ENCODE results near the gene NCBP1.
"Not testable (repeated sequence)": the region's sequence is repeated elsewhere in the genome, so short reads cannot be mapped to it uniquely, and the experiment has no call there.

NCBP1 gene

GRCh38 chr9:97698865-97699264 is 65.2 kb downstream of the NCBP1 start:
- H3K9me3 ChIP-seq (ENCODE audit: insufficient read depth, low read depth, low read length) = no peaks in the 10 kb centered on the region
- no peak overlapping the region for H3K4me3 ChIP-seq (ENCODE audit: low read length)
- peaks cover 18% of the 10 kb centered on the region for H3K4me1 ChIP-seq (ENCODE audit: insufficient read depth, low read length)
- WGBS = 94% methylated on average over 14 of the region's 14 CpGs
- no peaks in the 10 kb centered on the region for H3K36me3 ChIP-seq (ENCODE audit: insufficient read depth, low read length)
- no peak overlapping the region for H3K27ac ChIP-seq (ENCODE audit: low read depth, low read length)
- no peak overlapping the region for H3K9ac ChIP-seq (ENCODE audit: low read depth, low read length)
- H3K27me3 ChIP-seq (ENCODE audit: insufficient read depth, low read length) = peaks cover 41% of the 10 kb centered on the region

- peaks cover 38% of the 10 kb centered on the region for H3K27me3 ChIP-seq (ENCODE audit: insufficient read depth, low read length)
- WGBS = 94% methylated on average over 13 of the region's 13 CpGs
- H3K4me1 ChIP-seq (ENCODE audit: insufficient read depth, low read length) = peaks cover 19% of the 10 kb centered on the region
- H3K9ac ChIP-seq (ENCODE audit: low read depth, low read length); H3K4me3 ChIP-seq (ENCODE audit: low read length); H3K27ac ChIP-seq (ENCODE audit: low read depth, low read length); H3K36me3 ChIP-seq (ENCODE audit: insufficient read depth, low read length); H3K9me3 ChIP-seq (ENCODE audit: insufficient read depth, low read depth, low read length): not testable (repeated sequence)
Measured at GRCh38 chr9:97699281-97699680, 65.7 kb downstream of the NCBP1 start.

DNA sequence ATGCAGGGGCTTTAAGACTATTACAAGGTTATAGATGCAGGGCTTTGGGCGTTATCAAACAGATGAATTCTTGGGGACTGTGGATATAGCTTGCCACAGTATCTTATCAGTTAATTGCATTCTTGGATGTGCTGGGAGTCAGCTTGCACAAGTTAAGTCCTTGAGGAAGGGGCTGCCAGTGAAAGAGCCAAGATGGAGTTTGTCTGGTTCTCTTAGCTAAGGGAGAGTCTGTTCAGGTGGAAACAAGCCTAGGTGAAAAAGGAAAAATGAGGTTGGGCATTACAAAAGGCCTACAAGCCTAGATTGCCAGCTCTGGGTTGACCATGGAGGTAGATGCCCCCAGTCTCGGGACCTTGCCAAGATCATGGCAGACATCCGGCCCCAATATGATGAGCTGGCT is 66.2 kb downstream of the NCBP1 start:
- not testable (repeated sequence) for H3K27ac ChIP-seq (ENCODE audit: low read depth, low read length); H3K4me3 ChIP-seq (ENCODE audit: low read length); H3K36me3 ChIP-seq (ENCODE audit: insufficient read depth, low read length); H3K9ac ChIP-seq (ENCODE audit: low read depth, low read length); H3K9me3 ChIP-seq (ENCODE audit: insufficient read depth, low read depth, low read length)
- Histone ChIP-seq H3K27me3 (ENCODE audit: insufficient read depth, low read length) (peaks cover 33% of the 10 kb centered on the region), H3K4me1 (ENCODE audit: insufficient read depth, low read length) (peaks cover 19% of the 10 kb centered on the region)
- 91% methylated on average over 3 of the region's 3 CpGs for WGBS

DNA sequence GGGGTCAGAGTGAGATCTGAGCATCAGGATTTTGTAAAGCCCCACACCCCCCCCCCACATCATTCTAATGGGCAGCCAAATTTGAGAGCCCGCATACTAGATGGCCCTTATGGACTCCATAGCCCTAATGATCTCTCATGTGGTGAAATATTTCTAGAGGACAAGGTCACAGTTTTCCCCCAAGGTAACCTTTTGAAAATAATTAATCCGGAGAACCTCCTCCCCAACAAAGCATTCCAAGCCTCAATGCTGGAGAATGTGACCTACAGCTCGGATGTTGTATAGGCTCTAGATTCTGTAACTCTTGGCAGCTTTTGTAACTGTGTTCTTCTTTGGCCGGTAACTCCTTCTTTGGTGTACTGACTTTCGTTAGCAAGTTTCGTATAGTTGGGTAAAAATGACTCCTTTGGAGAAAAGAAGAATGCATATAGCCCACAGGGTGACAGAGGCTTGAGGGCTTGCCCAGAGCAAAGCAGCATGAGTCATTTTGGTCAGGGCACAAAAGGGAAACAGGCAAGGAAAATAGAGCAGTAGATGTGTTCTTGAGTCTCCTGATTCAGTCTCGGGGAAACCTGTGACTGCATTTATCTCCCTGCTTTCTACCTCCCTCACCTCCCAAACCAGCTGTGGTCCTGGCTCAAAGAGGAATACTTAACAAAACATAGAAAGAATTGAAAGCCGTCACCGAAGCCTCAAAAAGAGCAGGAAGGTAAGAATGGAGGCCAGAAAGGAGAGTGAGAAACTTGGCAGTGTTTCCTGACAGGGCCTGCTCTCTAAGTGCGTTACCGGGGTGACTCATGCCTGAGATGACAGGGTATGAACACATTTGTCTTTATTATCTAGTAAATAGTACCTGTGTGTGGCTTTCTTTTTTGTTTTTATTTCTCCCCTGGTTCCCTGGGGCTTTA is 70.1 kb downstream of the NCBP1 start:
- Histone ChIP-seq H3K4me3 (ENCODE audit: low read length) (no peak overlapping the region), H3K27me3 (ENCODE audit: insufficient read depth, low read length) (peaks cover 30% of the 10 kb centered on the region; the same call in 1 of the 2 replicates), H3K36me3 (ENCODE audit: insufficient read depth, low read length) (no peaks in the 10 kb centered on the region), H3K9me3 (ENCODE audit: insufficient read depth, low read depth, low read length) (no peaks in the 10 kb centered on the region), H3K9ac (ENCODE audit: low read depth, low read length) (no peak overlapping the region), H3K27ac (ENCODE audit: low read depth, low read length) (no peak overlapping the region), H3K4me1 (ENCODE audit: insufficient read depth, low read length) (peaks cover 6% of the 10 kb centered on the region; the same call in 1 of the 2 replicates)
- WGBS = 72% methylated on average over 10 of the region's 11 CpGs

- 89% methylated on average over 3 of the region's 3 CpGs for WGBS
- no peaks in the 10 kb centered on the region for H3K9me3 ChIP-seq (ENCODE audit: insufficient read depth, low read depth, low read length)
- H3K4me3 ChIP-seq (ENCODE audit: low read length) = no peak overlapping the region
- H3K36me3 ChIP-seq (ENCODE audit: insufficient read depth, low read length) = no peaks in the 10 kb centered on the region
- H3K27ac ChIP-seq (ENCODE audit: low read depth, low read length) = no peak overlapping the region
- H3K9ac ChIP-seq (ENCODE audit: low read depth, low read length) = no peak overlapping the region
- H3K27me3 ChIP-seq (ENCODE audit: insufficient read depth, low read length) = peaks cover 30% of the 10 kb centered on the region; the same call in 1 of the 2 replicates
- peaks cover 6% of the 10 kb centered on the region; the same call in 1 of the 2 replicates for H3K4me1 ChIP-seq (ENCODE audit: insufficient read depth, low read length)
Measured at GRCh38 chr9:97704345-97704677, 70.7 kb downstream of the NCBP1 start.

- peaks cover 6% of the 10 kb centered on the region; the same call in 1 of the 2 replicates for H3K4me1 ChIP-seq (ENCODE audit: insufficient read depth, low read length)
- H3K9ac ChIP-seq (ENCODE audit: low read depth, low read length) = no peak overlapping the region
- H3K9me3 ChIP-seq (ENCODE audit: insufficient read depth, low read depth, low read length) = no peaks in the 10 kb centered on the region
- H3K36me3 ChIP-seq (ENCODE audit: insufficient read depth, low read length) = no peaks in the 10 kb centered on the region
- H3K27ac ChIP-seq (ENCODE audit: low read depth, low read length) = no peak overlapping the region
- 86% methylated on average over 3 of the region's 4 CpGs for WGBS
- peaks cover 30% of the 10 kb centered on the region; the same call in 1 of the 2 replicates for H3K27me3 ChIP-seq (ENCODE audit: insufficient read depth, low read length)
- H3K4me3 ChIP-seq (ENCODE audit: low read length) = no peak overlapping the region
Measured at GRCh38 chr9:97704851-97705250, 71.2 kb downstream of the NCBP1 start.

GRCh38 chr9:97705354-97705950 is 71.8 kb downstream of the NCBP1 start:
- WGBS = 94% methylated on average over 3 of the region's 3 CpGs
- no peak overlapping the region for H3K27ac ChIP-seq (ENCODE audit: low read depth, low read length)

GRCh38 chr9:97706246-97706645 is 72.6 kb downstream of the NCBP1 start:
- no peaks in the 10 kb centered on the region for H3K9me3 ChIP-seq (ENCODE audit: insufficient read depth, low read depth, low read length)
- 89% methylated on average over 2 of the region's 2 CpGs for WGBS
- H3K4me1 ChIP-seq (ENCODE audit: insufficient read depth, low read length) = peaks cover 12% of the 10 kb centered on the region
- H3K9ac ChIP-seq (ENCODE audit: low read depth, low read length) = no peak overlapping the region
- H3K27ac ChIP-seq (ENCODE audit: low read depth, low read length) = no peak overlapping the region
- peaks cover 35% of the 10 kb centered on the region for H3K27me3 ChIP-seq (ENCODE audit: insufficient read depth, low read length)
- H3K36me3 ChIP-seq (ENCODE audit: insufficient read depth, low read length) = no peaks in the 10 kb centered on the region
- H3K4me3 ChIP-seq (ENCODE audit: low read length) = no peak overlapping the region

More at GRCh38 chr9:97705354-97705950, 71.8 kb downstream of the NCBP1 start:
- Histone ChIP-seq H3K9ac (ENCODE audit: low read depth, low read length) (no peak overlapping the region), H3K36me3 (ENCODE audit: insufficient read depth, low read length) (no peaks in the 10 kb centered on the region), H3K9me3 (ENCODE audit: insufficient read depth, low read depth, low read length) (no peaks in the 10 kb centered on the region), H3K4me1 (ENCODE audit: insufficient read depth, low read length) (peaks cover 6% of the 10 kb centered on the region; the same call in 1 of the 2 replicates), H3K4me3 (ENCODE audit: low read length) (no peak overlapping the region), H3K27me3 (ENCODE audit: insufficient read depth, low read length) (peaks cover 30% of the 10 kb centered on the region; the same call in 1 of the 2 replicates)

DNA sequence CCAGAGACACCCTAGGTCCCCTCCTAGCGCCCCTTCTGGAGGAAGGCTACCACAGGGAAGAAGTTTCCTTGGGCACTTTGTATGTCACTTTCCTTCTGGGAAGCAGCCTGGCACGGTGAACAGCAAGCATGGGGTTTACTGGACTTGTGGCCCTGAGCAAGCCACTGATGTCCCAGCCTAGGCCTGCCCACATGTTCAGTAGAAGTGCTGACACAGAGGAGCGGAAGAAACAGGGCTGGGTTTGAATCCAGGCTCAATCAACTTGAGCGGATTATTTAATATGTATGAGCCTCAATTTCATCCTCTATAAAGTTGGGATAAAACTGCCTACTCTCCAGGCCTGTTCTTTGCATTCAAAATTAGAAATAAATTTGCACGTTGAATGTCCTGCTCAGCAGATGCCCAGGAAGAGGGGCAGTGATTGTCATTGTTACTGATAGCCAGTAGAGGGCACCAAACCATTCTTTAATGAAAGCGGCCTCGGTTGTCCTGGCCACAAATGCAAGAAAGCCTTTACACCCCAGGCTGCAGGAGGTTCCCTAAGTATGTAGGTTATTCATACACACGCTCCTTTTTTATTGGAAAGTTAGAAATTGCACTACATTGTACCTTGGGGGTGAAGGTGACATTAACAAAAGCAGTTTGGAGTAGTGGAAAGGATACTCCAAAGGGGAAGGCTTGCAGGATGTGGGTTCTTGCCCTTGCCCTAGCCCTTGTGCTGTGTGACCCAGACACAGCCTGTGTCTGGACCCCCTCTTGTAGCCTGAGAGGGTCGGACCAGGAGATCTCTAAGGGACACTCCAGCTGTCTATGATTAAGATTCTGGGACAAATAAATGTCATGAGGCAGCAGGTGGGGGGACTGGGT is 77.0 kb downstream of the NCBP1 start:
- no peaks in the 10 kb centered on the region for H3K36me3 ChIP-seq (ENCODE audit: insufficient read depth, low read length)
- no peak overlapping the region for H3K27ac ChIP-seq (ENCODE audit: low read depth, low read length)
- 0 out of 2 replicates have a peak overlapping the region, but pooled peaks have one; percentile 16 for H3K4me3 ChIP-seq (ENCODE audit: low read length)
- 25% methylated on average over 9 of the region's 9 CpGs for WGBS
- H3K4me1 ChIP-seq (ENCODE audit: insufficient read depth, low read length) = peaks cover 19% of the 10 kb centered on the region
- no peak overlapping the region; the same call in 1 of the 2 replicates for H3K9ac ChIP-seq (ENCODE audit: low read depth, low read length)
- no peaks in the 10 kb centered on the region for H3K9me3 ChIP-seq (ENCODE audit: insufficient read depth, low read depth, low read length)
- peaks cover 39% of the 10 kb centered on the region for H3K27me3 ChIP-seq (ENCODE audit: insufficient read depth, low read length)

- WGBS = 12% methylated on average over 12 of the region's 12 CpGs
- Histone ChIP-seq H3K9me3 (ENCODE audit: insufficient read depth, low read depth, low read length) (no peaks in the 10 kb centered on the region), H3K4me3 (ENCODE audit: low read length) (peak overlapping the region; percentile 16; the same call in 1 of the 2 replicates), H3K27ac (ENCODE audit: low read depth, low read length) (no peak overlapping the region), H3K36me3 (ENCODE audit: insufficient read depth, low read length) (no peaks in the 10 kb centered on the region), H3K27me3 (ENCODE audit: insufficient read depth, low read length) (peaks cover 34% of the 10 kb centered on the region), H3K9ac (ENCODE audit: low read depth, low read length) (no peak overlapping the region; the same call in 1 of the 2 replicates), H3K4me1 (ENCODE audit: insufficient read depth, low read length) (peaks cover 19% of the 10 kb centered on the region)
Measured at GRCh38 chr9:97711223-97711626, 77.6 kb downstream of the NCBP1 start.
